ENCODE results near the gene GYG2.

GYG2 gene

GRCh38 chrX:2817036-2817435, 11.7 kb upstream of the GYG2 start:
- DNase-seq (ENCODE audit: low read depth) = no peak

- no peak for DNase-seq (ENCODE audit: low read depth)
Observed at GRCh38 chrX:2819345-2820135, 9.2 kb upstream of the GYG2 start.

DNA sequence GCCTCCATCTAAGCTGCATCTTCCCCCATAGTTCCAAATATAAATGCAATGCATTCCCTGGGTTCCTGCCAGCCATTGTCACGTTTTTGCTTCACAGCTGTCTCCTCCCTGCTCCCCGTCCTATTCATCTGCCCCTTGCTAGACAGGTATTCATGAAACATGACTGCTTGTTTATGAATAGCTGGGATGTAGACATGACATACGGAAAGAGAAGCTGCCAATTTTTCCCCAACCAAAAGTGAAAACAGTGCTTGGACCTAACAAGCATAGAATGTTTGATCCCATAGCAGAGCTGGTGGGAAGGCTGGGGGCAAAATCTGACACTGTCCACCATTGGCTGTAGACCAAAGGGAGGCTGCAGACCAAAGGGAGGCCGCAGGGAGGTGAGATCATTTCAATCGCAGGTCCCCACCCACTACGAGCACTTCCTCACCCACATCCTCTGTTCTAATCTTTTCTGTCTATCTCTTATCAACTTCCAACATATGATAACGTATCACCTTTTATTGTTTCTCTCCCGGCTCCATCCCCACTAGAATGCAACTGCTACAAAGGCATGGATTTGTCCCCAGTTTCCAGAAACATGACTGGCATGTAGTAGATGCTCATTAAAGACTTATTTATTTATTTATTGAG, 8.5 kb upstream of the GYG2 start:
- DNase-seq (ENCODE audit: low read depth) = no peak

DNA sequence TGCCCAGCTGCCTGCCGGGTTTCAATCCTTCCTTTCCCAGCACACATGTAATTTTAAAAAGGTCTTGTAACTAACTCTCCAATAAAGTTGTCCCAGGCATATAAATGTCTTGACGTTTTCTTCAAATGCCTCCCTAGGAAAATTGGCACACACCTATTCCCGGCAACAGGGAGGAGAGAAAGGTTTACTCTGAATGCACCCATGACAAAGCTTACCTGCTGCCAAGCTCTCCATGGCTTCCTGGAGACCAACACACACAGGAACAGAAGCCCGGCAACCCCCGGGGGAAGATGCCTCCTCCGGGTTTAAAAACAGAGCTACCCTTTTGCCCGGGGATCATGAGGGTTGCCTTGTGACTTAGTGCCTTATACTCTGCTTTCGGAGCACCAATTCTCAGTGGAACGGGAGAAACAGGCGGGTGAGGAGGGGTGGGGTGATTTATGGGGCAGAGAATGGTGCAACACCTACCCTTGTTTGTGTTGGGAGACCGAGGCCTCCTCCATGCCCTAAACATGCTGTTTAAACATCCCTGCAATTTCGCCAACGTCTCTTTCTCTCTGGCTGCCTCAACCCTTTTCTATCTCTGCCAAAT, 4.8 kb upstream of the GYG2 start:
- no peak for DNase-seq (ENCODE audit: low read depth)

GRCh38 chrX:2824886-2825285, 3.8 kb upstream of the GYG2 start:
- DNase-seq (ENCODE audit: low read depth) = no peak

GRCh38 chrX:2828959-2829411, 255 bp downstream of the GYG2 start:
- no peak for DNase-seq (ENCODE audit: low read depth)

DNA sequence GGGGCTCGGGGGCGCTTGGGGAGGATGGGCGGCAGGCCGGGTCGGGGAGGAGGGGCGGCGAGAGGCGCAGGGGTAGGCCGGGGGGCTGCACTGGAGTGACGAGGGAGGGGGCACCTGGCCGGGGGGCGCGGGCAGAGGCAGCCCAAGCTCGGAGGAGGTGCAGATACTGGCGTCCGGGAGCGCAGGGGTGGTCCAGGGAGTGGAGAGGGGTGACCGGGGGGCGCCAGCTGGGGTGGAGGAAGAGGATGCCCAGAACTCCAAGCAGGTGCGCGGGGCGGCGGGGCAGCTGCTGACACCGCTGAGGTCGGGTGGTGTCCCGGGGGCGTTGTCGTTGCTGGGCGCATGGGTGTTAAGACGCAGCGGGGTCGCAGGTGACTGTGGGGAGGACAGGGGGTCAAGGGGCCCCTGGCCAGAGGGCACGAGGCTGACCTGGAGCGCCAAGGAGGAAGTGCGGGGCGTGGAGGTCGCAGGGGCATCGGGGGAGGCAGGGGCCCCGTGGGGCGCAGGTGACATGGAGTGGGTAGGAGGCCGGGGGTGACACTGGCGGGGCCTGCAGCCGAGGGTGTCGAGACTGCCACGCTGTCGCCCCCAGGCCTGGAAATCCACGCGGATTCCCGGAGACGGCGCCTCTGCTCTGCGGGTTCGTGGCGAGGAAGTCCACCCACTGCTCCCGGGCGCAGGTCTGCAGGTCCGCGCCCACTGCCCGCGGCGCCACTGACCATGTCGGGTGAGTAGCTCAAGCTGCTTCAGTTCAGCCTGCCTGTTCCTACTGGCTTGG, 928 bp downstream of the GYG2 start:
- DNase-seq (ENCODE audit: low read depth) = no peak

DNA sequence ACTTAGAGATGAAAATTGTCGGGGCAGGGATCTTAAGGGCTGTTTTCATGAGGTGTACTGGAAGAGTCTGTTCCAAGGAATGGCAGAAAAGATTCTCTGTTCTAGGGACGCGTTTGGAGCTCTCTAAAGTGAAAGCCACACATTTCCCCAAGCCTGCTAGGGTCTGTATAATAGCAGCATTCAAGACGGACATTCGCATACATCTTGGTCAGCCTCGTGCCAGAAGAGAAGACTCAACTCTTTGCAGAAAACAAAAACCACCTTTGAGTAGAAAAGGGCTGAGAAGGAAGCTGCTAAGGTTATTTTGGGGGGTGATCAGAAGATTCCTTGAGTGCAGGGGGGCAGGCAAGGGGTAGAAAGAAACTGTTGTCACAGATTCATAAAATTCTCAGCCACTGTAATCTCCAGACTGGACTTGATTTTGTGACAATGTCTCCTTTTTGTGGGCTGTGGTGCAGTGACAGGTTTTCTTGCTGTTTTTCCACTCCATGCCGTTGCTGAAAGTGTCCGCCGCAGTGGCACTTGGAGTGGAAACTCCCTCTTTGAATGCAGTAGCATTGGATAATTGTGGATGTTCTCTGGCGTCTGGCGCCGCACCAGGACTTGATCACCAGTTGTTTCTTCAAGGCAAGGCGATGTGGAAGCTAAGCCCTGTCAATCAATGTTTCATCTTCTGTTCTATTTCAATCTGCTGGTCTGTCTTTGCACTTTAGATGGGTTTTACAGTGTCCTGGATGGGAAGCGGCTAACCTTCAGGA, 2.9 kb downstream of the GYG2 start:
- no peak for DNase-seq (ENCODE audit: low read depth)

DNA sequence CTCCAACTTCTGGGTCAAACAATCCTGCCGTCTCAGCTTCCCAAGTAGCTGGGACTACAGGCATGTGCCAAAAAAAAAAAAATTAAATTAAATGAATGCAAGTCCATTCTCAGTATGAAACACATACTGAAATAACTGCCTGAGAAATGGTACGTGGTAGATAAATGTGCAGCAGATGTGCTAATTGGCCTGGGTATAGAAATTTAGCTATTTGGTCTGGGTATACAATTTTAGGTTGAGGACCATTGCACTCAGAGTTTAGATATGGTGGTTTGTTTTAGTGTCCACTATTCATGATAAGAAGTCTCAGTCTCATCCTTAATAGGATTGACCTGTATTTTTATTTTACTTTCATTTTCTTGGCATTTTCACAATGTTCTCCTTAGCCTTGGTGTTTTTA, 9.2 kb downstream of the GYG2 start:
- no peak for DNase-seq (ENCODE audit: low read depth)

DNA sequence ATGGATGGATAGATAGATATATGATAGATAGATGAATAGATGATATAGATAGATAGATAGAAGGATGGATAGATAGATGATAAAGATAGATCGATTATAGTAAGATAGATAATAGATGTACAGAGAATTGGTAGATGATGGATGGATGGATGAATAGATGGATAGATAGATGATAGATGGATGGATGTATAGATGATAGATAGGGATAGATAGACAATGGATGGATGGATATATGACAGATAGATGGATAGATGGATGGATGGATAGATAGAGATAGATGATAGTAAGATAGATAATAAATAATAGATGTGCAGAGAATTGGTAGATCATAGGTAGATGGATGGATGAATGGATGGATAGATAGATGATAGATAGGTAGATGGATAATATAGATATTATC, 12.2 kb downstream of the GYG2 start:
- no peak for DNase-seq (ENCODE audit: low read depth)

- DNase-seq (ENCODE audit: low read depth) = no peak
Observed at GRCh38 chrX:2841537-2841936, 12.8 kb downstream of the GYG2 start.

- DNase-seq (ENCODE audit: low read depth) = no peak
Observed at GRCh38 chrX:2846992-2847391, 18.3 kb downstream of the GYG2 start.

DNA sequence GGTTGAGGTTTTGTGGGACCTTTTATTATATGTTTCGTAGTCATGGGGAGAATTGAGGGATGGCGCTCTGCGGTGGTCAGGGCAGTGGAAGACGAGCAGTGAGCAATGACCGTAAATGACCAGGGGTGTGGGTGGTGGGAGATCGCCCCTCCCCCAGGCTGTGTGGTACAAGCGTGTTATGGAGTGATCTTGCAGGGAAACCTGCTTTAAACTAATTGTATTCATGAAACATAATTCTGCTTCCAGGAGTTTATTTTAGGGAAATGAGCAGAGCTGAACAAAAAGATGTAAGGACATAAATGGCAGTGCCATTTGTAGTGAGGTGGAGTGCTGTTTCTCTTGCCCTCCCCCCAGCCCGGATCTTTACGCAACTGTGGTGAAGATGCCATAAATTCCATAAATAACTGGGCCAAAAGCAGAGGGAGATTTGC, 20.2 kb downstream of the GYG2 start:
- DNase-seq (ENCODE audit: low read depth) = no peak

- no peak for DNase-seq (ENCODE audit: low read depth)
Observed at GRCh38 chrX:2854918-2855317, 26.2 kb downstream of the GYG2 start.

DNA sequence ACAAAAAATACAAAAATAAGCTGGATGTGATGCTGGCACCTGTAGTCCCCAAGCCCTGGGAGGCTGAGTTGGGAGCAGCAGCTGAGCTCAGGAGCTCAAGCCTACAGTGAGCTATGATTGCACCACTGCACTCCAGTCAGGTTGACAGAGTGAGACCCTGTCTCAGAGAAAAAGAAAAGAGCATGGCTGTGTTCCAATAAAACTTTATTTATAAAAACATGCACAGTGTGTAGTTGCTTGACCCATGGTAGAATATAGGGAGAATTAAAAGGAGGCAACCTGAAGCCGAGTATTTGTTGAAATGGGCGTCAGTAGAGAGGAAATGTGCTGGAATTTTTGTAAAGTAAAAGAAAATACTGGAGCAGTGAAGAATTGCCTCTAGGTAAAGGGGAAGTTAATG, 27.0 kb downstream of the GYG2 start:
- DNase-seq (ENCODE audit: low read depth) = no peak

DNA sequence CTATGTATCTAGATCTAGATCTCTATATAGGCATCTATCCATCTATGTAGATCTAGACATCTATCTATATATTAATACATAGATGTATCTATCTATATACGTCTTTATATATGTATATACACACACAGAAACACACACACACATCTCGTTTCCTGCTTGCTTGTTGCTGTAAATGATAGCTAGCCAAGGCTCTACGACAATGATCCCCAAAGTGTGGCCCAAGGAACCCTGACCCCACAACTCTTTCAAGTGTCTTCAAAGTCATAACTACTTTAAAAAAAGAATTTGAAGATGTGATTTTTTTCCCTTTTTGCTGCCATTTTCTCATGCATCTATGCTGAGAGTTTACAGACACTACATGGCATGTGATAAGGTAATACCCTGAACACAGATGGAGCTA, 28.8 kb downstream of the GYG2 start:
- DNase-seq (ENCODE audit: low read depth) = no peak

DNA sequence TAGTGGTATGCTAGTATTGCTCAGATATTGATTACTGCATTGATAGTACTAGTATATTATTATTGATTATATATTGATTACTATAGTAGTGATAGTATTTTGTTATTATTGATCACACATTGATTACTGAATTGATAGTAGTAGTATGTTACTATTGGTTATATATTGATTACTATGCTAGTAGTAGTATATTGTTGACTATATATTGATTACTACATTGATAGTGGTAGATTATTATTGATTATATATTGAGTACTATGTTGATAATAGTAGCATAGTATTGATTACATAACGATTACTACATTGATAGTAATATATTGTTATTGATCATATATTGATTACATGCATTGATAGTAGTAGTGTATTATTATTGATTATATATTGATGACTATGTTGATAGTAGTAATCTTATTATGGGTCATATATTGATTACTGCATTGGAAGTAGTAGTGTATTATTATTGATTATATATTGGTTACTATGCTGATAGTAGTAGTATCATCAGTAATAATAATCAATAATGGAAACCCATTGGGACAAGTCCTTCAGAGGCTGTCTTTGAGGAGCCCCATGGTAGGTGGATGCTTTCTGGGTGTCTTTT, 30.6 kb downstream of the GYG2 start:
- no peak for DNase-seq (ENCODE audit: low read depth)

- DNase-seq (ENCODE audit: low read depth) = no peak
Observed at GRCh38 chrX:2862404-2862803, 33.7 kb downstream of the GYG2 start.

DNA sequence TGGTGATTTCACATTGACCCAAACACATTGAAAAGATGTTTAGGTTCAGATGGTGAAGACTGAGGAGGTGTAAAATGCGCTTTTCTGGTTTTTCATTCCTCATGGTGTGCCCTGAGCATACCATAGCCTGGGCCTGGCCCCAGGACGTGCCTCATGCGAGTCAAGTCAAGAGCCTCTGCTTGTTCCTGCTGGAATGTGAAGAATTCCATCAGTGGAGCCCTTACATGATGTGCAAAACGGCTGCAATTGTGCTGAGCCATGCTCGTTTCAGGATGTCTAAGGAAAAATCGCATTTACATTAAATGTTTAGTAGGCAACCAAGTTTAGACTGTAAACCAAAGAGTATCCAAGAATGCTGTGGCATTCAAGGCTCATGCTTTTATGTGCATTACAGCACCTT, 34.9 kb downstream of the GYG2 start:
- DNase-seq (ENCODE audit: low read depth) = no peak

DNA sequence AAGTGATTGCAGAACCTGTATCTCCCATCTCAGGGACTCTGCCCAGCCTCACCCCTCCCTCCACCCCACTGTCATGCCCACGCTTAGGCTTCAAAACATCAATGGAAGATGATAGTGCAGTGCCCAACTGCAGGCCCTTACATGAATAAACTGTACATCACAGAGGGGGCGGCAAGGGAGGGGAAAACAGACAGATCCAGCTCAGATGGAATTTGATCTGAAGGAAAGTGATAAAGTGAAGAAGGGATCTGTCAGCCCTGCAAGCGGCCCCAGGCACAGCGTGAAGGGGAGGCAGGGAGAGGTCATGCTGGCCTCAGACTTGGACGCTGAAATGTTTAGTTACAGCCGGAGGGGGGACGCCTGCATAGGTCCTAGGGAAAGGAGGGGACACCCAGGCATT, 38.5 kb downstream of the GYG2 start:
- no peak for DNase-seq (ENCODE audit: low read depth)

DNA sequence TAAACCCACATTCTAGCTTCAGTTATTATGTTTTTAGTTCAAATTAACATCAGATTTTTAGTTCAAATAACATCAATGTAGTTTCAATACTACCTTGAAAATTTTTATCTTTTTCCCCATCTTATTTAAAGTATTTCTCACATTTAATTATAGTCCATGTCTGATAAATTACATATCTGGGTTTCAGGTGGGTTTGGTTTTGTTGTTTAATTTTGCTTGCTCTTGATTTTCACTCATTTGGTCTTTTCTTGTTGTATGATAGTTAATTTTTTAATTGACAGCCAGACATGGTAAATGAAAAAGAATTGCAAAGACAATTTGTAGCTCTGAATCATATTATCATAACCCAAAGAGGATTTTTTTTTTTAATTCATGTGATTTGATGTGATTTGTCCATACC, 41.9 kb downstream of the GYG2 start:
- DNase-seq (ENCODE audit: low read depth) = no peak

Measured in stimulated activated CD8-positive, alpha-beta memory T cell treated with anti-CD3 and anti-CD28 coated beads, Interleukin-12 subunit alpha, Interleukin-12 subunit beta, amount 100 ng/mL, for 4 hours (primary cell).